GM18867 (cell line): ENCODE data around the gene PCSK2.
"Not testable (repeated sequence)": the region's sequence is repeated elsewhere in the genome, so short reads cannot be mapped to it uniquely, and the experiment has no call there.

Source experiments
- ATAC-seq: cut with Tn5 transposase; IDR thresholded peaks from one replicate; pipeline ENCODE4 v1.9.1; 2021; ENCODE audit warnings: mild to moderate bottlenecking, moderate library complexity; ENCODE audit not compliant: unreplicated experiment

PCSK2 gene, protein sequence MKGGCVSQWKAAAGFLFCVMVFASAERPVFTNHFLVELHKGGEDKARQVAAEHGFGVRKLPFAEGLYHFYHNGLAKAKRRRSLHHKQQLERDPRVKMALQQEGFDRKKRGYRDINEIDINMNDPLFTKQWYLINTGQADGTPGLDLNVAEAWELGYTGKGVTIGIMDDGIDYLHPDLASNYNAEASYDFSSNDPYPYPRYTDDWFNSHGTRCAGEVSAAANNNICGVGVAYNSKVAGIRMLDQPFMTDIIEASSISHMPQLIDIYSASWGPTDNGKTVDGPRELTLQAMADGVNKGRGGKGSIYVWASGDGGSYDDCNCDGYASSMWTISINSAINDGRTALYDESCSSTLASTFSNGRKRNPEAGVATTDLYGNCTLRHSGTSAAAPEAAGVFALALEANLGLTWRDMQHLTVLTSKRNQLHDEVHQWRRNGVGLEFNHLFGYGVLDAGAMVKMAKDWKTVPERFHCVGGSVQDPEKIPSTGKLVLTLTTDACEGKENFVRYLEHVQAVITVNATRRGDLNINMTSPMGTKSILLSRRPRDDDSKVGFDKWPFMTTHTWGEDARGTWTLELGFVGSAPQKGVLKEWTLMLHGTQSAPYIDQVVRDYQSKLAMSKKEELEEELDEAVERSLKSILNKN

DNA sequence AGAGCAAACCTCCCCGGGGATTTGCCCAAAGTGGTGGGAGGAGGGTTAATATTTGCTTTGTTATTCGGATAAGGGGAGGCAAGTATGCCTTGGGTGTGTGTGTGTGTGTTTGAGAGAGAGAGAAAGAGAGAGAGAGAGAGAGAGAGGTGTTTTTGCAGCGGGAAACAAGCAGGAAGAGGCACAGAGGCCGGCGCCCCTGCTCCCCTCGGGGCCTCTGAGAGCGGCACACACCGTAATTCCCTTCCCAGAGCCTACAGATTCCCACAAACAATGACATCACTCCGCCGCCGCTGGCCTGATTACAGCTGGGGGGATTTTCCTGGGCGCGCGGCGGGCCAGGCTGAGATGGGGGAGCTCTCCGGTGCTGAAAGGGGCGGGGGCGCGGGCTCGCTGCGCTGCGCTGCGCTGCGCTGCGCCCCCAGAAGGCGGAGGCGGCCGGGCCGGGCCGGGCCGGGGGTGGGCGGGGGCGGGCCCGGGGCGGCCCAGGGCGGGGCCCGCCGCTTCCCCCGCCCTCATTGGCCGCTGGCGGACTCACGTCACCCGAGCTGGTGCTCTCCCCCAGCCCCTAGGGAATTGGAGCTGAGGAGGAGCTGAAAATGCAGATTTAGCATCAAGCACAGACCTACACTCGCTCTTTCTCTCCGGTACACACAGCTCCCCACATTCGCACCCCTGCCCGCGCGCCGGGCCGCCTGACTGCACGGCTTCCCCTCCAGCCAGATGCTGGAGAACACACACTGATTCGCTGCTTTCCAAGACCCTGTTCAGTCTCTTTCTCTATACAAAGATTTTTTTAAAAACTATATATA is at the start of gene PCSK2:
PCSK2 (plus strand) TSS at position 631 of the 809 bp plus-strand sequence. CDS start 266 bp downstream, outside the sequence.
- ATAC-seq: no peak

DNA sequence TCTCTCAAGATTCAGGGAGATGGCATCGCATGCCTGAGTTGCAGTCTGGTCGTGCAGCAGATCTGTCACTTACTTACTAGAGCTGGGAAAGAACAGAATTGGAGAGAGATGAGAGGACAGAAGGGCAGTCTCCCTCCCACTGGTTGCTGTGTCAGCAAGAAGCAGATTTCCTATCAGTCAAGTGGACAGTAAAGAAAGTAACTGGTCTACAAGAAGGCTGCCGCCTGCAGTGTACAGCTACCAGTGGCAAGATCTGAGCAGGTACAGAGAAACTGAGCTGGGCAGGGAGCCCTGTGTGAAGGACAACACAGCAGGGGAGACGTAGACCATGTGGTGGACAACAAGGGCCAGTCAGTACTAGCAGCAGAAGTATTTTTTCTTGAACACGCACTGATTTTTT is 49.5 kb upstream of the PCSK2 start:
- ATAC-seq: no peak

DNA sequence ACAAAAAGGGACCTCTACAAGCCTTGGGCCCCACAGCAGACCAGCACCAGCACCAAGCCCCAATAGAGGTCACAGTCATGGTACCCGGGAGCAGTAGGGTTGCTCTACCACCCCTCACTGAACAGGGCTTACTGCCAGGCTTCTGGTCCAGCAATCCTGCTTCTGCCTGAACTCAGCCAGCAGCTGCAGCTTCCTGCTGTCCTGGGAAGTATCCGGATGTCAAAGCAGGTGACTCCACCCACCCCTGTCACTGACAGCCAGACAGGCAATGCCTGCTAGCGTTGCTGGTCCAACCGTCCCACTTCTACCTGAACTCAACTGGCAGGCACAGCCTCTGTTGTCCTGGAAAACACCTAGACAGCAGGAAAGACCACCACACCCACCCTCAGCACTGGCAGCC is 47.0 kb upstream of the PCSK2 start:
- ATAC-seq: no peak

DNA sequence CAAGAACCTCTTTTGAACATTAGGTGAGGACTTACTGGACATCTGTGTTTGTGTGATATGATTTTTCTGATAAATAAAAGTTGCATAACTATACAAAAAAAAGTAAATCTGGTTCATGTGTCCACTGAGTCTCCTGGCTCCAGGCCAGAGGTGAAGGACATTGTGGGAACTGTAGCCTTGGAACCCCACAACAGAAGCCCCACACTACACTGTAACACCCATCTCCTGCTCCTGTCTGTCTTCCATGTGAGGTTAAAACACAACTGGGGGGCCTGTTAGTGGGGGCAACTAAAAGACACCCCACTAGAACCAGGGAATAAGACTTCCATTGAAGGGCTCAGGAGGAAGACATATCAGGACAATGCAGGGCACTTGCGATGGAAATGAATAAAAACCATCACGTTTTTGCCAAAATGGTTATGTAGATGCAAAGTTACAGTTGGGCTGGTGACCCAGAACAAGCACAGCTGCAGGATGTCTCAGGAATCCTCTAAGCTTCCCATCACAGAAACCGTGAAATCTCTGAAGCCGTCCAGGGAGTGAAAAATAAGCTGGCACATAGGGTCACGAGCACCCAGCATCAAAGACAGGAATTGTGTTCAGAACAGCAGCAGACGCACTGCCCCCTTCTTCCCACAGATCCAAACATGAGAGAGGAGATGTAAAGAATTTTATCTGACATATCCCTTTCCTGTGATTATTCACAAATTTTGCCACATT is 36.7 kb upstream of the PCSK2 start:
- no peak for ATAC-seq

DNA sequence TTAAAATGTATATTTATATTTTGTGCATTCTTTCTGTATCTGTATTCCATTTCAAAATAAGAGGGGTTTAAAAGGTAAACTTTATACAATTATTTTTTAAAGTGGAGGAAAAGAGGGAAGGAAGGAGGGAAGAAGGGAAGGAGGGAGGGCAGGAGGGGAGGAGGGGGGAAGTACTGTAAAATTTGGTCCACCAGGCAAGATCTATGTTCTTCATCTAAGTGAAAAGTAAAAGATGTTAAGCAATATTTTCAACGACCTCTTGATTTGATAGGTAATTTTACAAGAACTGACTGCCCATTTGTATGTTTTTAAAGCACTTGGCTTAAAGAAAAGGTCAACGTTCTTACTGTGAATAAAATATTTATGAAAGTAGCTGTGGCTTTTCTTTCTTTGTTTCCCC is 29.8 kb upstream of the PCSK2 start:
- ATAC-seq: no peak

DNA sequence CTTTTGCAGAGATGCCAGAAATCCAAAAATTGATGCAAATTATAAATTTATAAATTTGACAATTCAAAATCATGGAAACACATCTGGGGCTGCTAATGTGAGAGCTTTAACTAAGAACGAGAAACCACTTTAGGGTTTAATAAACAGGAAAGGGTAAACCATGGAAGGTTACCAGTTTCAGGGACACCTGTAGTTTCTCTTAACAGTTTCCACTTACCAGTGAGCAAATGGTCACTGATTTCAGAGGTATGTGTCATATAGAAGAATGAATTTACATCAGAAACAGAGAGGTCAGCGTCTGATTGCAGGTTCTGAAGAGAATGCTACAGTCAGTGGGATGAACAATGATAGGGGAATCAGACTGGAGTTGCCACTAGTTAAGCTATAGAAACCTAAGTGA is 24.8 kb upstream of the PCSK2 start:
- ATAC-seq: no peak

DNA sequence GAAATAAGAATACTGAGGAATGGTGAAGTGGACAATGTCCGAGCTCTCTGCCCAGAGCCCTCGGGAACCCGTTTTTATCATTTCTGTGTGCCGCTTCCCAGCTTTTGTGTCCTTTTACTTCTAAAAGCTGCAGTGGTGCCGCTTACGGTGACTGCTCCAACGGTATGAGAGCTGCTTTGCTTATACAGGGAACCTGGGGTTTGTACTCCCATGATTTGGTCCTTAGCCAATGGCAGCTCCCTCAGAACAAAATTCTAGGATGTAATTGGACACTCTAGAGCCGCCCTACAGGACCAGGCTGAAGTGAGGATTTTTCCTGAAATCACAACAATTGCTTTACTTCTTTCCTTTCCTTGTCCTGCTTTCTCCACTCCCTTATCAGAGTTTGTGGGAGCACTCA is 24.2 kb upstream of the PCSK2 start:
- ATAC-seq: no peak

DNA sequence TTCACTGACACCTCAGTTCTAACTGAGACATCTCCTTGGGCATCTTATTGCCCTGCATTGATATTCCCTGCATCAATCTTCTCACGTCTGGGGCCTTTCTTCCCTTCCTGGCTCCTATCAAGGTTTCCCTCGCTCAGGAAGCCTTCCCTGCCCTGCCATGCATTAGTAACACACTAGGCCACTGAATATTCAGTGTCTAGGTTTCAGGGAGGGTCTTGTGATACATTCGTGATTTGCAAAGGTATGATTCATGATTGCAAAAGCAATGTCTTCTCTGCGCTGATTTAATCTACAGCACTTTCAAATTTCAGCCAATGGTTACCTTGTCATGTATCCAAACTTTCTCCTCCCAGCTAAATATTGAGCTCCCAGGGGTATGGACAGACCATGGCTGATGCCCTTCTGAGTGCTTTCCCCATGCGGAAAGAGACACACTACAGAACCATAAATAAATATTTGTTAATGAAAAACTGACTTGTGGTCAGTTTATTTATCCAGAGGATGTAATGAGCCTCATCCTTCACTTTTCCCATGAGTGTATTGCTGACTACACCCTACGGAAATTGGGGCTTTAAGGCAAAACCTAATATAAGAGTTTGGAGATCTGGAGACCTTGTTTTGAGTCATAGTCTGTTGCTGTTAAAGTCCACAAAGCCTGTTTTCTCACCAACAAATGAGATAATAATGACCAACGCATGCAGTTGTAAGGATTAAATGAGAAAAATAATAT is 21.6 kb upstream of the PCSK2 start:
- ATAC-seq: no peak

DNA sequence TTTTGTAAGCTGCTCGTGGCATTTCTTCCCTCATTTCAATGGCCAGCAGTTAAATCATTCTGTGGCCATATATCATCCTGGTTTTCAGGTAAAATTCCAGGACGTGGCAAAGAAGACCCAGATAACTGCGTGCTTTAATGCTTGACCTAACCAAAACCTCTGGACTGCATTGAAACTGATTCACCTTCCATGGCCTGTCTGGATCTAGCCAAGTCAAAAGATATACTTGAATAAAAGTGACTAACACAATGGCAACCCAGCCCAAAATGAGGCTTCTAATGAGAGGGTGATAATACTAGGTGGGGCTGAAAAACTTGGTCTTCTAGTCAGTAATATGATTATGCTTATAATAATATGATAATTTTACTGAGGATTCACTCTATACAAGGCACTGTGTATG is 16.5 kb upstream of the PCSK2 start:
- ATAC-seq: no peak

DNA sequence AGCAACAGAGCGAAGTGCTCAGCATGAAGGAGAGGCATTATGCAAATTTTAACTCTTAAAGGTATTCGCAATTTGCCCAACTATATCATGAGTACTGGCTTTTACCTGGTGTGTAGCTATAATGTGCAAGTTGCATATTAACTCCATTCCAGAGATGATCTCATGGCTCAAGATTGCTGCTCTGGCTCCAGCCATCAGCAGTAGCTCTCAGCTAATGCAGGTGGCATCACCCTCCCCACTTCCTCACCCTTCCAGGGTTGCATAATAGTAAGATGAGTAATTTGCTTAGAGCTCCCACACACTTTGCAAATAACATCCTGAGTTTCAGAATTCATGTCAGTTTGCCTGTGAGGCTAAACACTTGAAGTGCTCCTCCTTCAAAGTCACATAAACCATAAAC is 15.9 kb upstream of the PCSK2 start:
- ATAC-seq: no peak

DNA sequence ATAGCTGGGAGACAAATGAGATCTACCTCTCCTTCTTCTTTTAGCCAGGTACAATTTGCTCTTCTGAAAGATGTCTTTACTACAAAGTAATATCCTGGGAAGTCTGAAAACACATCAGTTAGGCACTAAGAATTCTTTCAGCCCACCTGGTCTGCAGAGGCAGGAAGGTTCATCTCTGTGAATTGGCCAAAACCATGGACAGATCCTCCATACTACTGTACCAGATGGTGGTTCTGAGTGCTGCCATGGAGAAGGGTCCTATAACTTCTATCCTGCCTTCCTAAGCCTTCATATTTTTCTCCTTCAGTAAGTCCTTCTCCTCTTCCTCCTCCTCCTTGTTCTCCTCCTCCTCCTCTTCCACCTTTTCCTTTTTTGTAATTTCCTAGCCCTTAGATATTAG is 11.7 kb upstream of the PCSK2 start:
- ATAC-seq: no peak

DNA sequence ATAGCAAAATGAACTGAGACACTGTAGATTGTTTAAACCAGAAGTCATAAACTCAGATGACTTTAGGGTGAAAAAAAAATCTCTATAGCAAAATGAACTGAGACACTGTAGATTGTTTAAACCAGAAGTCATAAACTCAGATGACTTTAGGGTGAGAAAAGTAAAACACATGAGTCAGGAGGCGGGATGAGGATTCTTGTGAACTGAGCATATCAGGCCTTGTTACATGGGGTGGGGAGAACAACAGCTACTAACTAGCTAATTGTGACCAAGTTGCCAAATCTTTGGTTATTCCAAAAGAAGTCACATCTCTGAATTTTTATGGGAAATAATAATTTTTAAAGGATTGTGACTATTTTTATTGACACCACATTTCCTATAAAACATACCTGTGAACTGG is 7.0 kb upstream of the PCSK2 start:
- not testable (repeated sequence) for ATAC-seq

DNA sequence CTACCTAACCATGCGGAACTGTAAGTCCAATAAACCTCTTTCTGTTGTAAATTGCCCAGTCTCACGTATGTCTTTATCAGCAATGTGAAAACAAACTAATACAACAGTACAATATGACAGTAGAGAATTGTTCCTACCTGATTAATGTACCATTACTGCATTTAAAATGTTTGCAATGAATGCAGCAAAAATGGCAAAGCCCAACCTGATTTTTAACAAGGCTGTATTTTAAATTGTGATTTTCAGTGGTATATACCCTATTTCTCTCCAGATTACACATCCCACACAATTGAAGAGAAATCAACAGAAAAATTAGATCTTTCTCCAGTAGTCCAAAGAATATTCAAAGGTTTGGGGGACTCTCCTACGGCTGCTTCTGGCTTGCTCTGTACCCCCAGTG is 3.3 kb upstream of the PCSK2 start:
- ATAC-seq: no peak

DNA sequence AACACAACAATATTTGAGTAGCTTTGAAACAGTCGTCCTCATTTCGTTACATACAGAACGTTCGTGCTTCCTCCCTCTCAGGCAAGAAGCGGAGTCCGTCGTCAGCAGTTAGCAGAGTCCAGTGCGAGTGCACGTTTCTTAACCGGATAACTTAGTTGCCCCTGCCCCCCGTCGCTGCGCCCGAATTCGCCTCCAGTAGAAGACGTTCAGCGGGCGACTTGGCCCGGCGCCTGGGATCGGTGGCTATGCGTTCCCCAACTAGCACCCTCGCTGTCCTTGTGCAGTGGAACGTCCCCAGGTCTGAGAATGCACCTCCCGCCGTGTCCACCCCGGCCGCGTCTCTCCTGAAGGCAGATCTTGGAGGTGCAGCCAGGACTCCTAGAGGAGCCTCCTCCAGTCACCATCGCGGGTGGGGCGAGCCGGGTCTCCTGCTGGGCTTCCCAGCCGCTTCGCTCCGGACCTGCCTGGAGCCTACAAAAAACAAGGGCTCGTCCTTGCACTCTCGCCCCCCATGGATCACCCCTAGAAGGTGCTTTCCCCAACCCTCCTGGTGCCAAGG is 910 bp upstream of the PCSK2 start:
- no peak for ATAC-seq

DNA sequence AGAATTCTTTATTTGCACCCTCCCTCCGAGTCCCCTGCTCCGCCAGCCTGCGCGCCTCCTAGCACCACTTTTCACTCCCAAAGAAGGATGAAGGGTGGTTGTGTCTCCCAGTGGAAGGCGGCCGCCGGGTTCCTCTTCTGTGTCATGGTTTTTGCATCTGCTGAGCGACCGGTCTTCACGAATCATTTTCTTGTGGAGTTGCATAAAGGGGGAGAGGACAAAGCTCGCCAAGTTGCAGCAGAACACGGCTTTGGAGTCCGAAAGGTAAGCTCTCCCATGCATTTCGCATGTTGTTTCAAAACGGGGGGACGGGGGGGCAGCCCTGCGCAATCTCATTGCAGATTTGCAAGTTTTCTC is 357 bp downstream of the PCSK2 start:
- ATAC-seq: no peak

DNA sequence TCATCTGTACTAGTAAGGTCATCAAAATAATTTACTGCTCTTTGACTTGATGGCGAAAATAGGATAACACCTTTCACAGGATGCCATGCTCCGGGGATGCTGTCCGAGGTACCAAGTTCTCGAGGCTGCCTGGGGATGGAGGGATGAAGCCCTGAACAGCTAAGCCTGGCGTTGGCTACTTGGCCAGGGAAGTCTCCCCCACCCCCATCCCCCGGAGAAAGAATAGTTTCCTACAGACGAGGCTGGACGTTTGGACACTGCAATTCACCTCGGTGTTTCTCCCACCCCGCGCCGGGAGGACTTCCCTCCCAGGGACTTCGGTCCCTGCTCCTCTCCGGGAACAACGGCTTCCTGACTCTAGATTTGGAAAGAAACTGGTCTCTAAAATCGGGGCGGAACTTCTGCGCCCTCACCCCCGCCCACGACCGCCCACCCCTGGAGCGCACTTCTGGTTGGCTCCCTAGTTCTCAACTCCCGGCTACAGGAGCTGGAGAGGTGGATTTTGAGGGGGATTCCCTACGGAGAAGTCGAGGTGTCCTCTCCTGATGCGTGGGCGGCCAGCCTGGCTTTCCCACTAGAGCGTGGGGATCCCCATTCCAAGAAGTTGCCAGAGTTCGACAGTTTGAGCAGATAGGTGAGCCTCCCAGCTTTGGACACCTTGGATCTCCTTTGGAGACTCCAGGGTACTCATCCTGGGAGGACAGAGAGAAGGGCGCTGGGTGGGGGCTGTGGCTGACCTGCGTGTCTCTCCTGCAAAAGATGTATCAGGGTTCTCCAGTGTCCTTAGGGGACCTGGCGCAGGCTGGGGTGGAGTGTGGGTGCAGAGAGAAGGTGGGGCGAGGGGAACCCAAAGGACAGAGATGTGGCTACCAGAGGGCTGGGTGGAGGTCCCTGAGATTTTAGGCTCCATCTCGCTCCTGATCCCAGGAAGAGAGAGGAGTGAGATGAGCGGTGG is 1.1 kb downstream of the PCSK2 start:
- no peak for ATAC-seq

DNA sequence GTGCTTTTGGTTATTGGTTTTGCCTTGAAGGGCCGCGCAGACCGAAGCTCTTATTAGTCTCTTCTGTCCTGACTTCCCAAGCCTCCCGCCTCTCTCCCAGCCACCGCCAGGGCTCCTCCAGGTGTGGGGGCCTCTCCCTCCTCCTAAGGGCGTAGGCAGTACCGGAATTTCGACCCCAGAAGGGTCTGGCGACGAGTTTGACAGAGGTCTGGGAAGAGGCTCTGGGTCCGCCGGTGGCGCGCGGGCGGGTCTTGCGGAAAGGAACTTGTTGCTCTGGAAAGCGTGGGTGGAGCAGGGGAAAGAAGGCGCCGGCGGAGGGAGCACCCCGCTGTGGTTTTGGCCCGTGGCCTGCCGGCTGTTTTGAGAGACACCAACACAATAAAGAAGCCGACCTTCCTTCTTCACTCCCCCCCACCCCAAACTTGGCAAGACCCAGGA is 1.8 kb downstream of the PCSK2 start:
- no peak for ATAC-seq

DNA sequence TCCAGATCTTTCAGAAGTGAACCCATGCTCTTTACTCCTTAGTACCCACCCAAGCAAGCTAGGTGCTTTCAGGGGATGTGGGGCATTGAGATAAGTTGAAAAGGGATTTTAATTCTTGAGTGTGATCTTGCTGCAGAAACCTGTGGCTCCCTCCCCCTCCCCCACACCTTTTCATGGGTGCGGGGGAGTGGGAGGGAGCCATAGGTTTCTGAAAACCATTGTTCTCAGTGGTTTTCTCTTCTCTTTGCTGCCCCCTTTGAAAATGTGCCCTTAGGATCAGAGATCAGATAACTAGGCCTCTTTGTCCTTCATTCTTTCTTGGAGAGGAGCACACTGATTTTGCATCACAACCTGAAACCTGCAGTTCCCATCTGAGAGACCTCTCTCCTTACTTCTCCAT is 2.4 kb downstream of the PCSK2 start:
- ATAC-seq: no peak

DNA sequence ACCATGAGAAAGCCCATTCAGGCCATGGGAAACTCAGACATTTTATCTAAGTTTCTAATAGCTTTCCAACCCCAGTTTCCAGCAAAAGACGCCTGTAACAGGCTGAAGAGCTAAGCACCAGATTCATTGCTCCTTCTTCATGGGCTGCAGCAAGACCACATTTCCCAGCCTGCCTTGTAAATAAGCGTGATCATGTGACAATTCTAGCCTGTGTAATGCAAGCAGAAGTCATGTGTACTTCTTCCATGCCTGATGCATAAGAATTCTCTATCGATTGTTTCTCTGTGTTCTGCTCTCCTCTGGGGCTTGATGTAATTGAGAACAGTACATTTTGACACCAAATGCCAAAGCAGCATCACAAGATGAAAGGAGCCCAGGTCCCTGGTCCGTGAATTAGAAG is 6.8 kb downstream of the PCSK2 start:
- ATAC-seq: no peak
